Measurements from ENCODE around the gene B9D1. TPM values are rescaled to one million over a fixed set of nuclear protein-coding genes. Genes with fewer than 3 reads are reported as not detected.

Gene B9D1
- total RNA-seq, 4 donors from 2014 or later = 6.5 to 16.4 (median 14.5) TPM

DNA sequence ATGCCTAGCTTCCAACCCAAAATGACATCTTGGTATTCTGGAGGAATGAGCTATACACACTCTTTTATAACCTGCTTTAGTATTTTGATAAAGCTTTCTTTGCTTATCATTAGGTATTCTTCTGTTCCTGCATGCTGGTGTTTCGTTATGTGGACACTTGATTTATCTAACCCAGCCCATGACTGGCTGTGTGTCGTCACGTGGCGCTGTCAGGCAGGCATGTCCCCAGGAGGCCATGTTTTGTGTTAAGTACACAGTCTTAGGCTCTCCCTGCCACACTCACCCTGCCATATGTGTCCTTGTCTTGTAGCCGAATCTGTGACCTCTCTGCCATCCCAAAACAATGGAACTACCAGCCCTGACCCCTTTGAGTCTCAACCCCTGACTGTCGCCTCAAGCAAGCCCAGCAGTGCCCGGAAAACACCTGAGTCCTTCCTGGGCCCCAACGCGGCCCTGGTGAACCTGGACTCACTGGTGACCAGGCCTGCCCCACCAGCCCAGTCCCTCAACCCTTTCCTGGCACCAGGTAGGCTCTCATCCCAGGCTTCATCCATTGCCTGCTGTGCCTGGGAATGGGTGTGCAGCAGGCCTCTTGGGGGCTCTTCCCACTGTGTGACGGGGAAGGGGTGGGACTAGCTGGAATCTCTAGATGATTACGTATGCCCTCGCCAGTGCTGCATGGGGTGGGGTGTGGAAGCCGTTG is 30.8 kb downstream of the B9D1 start:
- TF ChIP-seq, protein P1, sequence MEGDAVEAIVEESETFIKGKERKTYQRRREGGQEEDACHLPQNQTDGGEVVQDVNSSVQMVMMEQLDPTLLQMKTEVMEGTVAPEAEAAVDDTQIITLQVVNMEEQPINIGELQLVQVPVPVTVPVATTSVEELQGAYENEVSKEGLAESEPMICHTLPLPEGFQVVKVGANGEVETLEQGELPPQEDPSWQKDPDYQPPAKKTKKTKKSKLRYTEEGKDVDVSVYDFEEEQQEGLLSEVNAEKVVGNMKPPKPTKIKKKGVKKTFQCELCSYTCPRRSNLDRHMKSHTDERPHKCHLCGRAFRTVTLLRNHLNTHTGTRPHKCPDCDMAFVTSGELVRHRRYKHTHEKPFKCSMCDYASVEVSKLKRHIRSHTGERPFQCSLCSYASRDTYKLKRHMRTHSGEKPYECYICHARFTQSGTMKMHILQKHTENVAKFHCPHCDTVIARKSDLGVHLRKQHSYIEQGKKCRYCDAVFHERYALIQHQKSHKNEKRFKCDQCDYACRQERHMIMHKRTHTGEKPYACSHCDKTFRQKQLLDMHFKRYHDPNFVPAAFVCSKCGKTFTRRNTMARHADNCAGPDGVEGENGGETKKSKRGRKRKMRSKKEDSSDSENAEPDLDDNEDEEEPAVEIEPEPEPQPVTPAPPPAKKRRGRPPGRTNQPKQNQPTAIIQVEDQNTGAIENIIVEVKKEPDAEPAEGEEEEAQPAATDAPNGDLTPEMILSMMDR (IDR thresholded peaks at IDR 0.05 in 4 of 5, conservative IDR thresholded peaks at IDR 0.05 in 1 of 5) = no peak
- no peak for TF ChIP-seq POLR2A (IDR thresholded peaks at IDR 0.05)
- in situ Hi-C loops (cut with MboI; ENCODE audit: low sequenced_read_pairs in 4 of 4) = no loop called here
- Histone ChIP-seq H3K36me3 (no peaks in the 10 kb centered on the region), H3K27ac (no peak overlapping the region), H3K4me3 (no peak overlapping the region), H3K27me3 (no peaks in the 10 kb centered on the region), H3K9me3 (no peaks in the 10 kb centered on the region), H3K4me1 (peaks cover 6 to 13% of the 10 kb centered on the region in 2 donors)
- ATAC-seq = no peak
- intact Hi-C loops (cut with DNase I; ENCODE audit: low total_unique reads) = no loop called here
- no peak for DNase-seq

DNA sequence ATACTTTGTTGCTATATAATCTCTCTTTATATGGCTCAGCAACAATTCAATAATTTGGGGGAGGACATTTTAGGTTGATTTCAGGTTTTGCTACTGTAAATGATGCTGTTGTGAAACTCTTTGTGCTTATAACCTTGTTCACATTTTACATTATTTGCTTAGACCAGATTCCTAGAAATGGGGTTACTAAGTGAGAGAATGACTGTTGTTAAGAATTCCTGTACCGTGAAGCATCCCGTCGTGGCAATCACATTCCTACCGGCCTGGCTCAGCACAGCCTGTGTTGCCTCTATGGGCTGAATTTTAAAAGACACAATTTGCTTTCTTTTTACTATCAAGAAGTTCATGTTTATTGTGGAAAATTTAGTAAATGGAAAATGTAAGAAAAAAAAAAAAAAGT is 31.4 kb downstream of the B9D1 start:
- intact Hi-C loops (cut with DNase I; ENCODE audit: low total_unique reads) (no loop called here), in situ Hi-C loops (cut with MboI; ENCODE audit: low sequenced_read_pairs in 4 of 4) (no loop called here)
- peaks cover 6 to 13% of the 10 kb centered on the region in 2 donors for H3K4me1 ChIP-seq
- no peak for TF ChIP-seq POLR2A (IDR thresholded peaks at IDR 0.05)
- TF ChIP-seq, protein P1 (IDR thresholded peaks at IDR 0.05 in 4 of 5, conservative IDR thresholded peaks at IDR 0.05 in 1 of 5) = no peak
- no peaks in the 10 kb centered on the region for H3K36me3 ChIP-seq
- ATAC-seq (no peak), DNase-seq (no peak)
- no peak overlapping the region for H3K4me3 ChIP-seq
- H3K27ac ChIP-seq = no peak overlapping the region
- no peaks in the 10 kb centered on the region for H3K9me3 ChIP-seq
- no peaks in the 10 kb centered on the region for H3K27me3 ChIP-seq

DNA sequence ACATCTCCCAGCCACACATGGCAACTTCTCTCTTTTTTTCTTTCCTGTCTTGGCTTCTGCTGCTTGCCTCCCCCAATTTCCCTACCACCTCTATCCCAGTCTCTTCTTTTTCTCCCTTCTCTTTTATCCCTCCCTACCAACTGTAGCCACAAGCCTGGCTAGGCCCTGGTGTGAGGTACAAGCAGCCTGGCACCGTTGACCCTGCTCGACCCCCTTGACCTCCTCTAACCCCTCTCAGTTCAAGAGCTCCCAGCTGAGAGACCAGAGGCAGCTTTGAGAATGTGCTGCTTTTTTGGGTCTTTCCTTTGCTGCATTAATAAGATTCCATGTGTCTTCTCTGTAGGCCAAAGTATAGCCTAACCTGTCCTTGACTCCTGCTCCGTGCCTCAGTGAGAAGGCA is 32.3 kb downstream of the B9D1 start:
- intact Hi-C loops (cut with DNase I; ENCODE audit: low total_unique reads) (no loop called here), in situ Hi-C loops (cut with MboI; ENCODE audit: low sequenced_read_pairs in 4 of 4) (no loop called here)

DNA sequence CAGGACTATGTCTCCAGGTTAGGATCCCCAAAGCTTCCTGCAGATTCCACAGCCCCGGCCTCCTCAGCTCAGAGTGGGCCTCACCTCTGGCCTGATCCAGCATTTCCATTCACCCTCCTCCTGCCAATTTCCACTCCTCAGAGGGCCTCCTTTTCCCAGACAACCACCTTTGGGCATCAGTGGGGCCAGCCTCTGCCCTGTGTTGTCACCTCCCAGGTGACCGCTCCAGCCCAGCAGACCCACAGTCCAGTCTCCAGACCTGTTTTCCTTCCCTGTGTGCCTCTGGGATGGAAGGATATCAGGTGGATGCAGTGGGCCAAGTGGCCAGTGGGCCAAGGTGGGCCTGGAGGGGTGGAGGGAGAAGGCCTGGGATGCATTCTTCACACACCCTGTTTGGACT is 32.7 kb downstream of the B9D1 start:
- no peak for DNase-seq
- H3K9me3 ChIP-seq = no peaks in the 10 kb centered on the region
- H3K4me3 ChIP-seq = no peak overlapping the region
- H3K27me3 ChIP-seq = no peaks in the 10 kb centered on the region
- in situ Hi-C loops (cut with MboI; ENCODE audit: low sequenced_read_pairs in 4 of 4) = no loop called here
- TF ChIP-seq, protein P1 (IDR thresholded peaks at IDR 0.05 in 4 of 5, conservative IDR thresholded peaks at IDR 0.05 in 1 of 5) = no peak
- no peak for TF ChIP-seq POLR2A (IDR thresholded peaks at IDR 0.05)
- intact Hi-C loops (cut with DNase I; ENCODE audit: low total_unique reads) = no loop called here
- H3K4me1 ChIP-seq = peaks cover 0 to 9% of the 10 kb centered on the region in 2 donors
- ATAC-seq = no peak
- H3K27ac ChIP-seq = no peak overlapping the region
- H3K36me3 ChIP-seq = no peaks in the 10 kb centered on the region

More for the DNA sequence above, 32.3 kb downstream of the B9D1 start:
- Histone ChIP-seq H3K9me3 (no peaks in the 10 kb centered on the region), H3K4me1 (peaks cover 0 to 9% of the 10 kb centered on the region in 2 donors), H3K36me3 (no peaks in the 10 kb centered on the region), H3K4me3 (no peak overlapping the region), H3K27ac (no peak overlapping the region), H3K27me3 (no peaks in the 10 kb centered on the region)
- no peak for DNase-seq
- TF ChIP-seq, protein P1 (IDR thresholded peaks at IDR 0.05 in 4 of 5, conservative IDR thresholded peaks at IDR 0.05 in 1 of 5) = no peak
- TF ChIP-seq POLR2A (IDR thresholded peaks at IDR 0.05) = no peak
- ATAC-seq = no peak

DNA sequence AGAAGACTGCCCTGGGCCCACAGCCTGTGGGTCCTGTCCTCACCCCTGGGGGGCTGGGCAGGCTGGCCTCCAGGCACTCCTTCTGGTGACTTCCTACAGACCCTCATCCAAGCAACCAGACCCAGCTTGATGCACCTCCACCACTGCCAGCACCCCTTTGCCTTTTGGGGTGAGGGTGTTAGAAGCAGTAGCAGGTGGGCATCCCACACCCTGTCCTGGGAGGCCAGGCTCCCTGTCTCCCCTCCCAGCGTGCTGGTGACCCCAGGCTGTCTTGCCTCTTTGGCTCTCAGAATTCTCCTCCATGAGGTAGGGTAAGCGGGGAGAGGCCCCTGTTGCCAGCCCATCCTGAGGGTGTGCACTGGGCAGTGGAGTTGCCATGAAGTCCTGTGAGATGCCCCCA is 33.4 kb downstream of the B9D1 start:
- peaks cover 0 to 9% of the 10 kb centered on the region in 2 donors for H3K4me1 ChIP-seq
- in situ Hi-C loops (cut with MboI; ENCODE audit: low sequenced_read_pairs in 4 of 4) = no loop called here

More for the DNA sequence above, 33.4 kb downstream of the B9D1 start:
- DNase-seq (no peak), ATAC-seq (no peak)
- Histone ChIP-seq H3K27me3 (no peaks in the 10 kb centered on the region), H3K36me3 (no peaks in the 10 kb centered on the region), H3K27ac (no peak overlapping the region), H3K4me3 (no peak overlapping the region), H3K9me3 (no peaks in the 10 kb centered on the region)
- intact Hi-C loops (cut with DNase I; ENCODE audit: low total_unique reads) = no loop called here
- no peak for TF ChIP-seq POLR2A (IDR thresholded peaks at IDR 0.05)
- TF ChIP-seq, protein P1 (IDR thresholded peaks at IDR 0.05 in 4 of 5, conservative IDR thresholded peaks at IDR 0.05 in 1 of 5) = no peak
